Right cardiac atrium (tissue), 5 donors: ENCODE results near the gene TMEM42. TPM values are rescaled to one million over a fixed set of nuclear protein-coding genes. Genes with fewer than 3 reads are reported as not detected.
A peak's percentile ranks its signal among the peaks of the same experiment; 100 is the strongest.

Experiments used
- ATAC-seq, 2 donors: fragments of 200-7000 bp; cut with Tn5 transposase; one replicate each; pipeline versions ENCODE4 v1.8.0 to v1.9.1; 2020; ENCODE audit warnings: moderate library complexity in 2 of 2, mild to moderate bottlenecking in 1 of 2
- DNase-seq, 3 donors: peaks; one replicate each; pipeline ENCODE4 v3.0.0-alpha.2; 2020
- H3K27ac ChIP-seq: one replicate; pipeline ENCODE4 v1.5.1; 2013; ENCODE audit warnings: mild to moderate bottlenecking, low read length, control low read depth, moderate library complexity
- H3K27me3 ChIP-seq: one replicate; pipeline ENCODE4 v1.6.1; 2013; ENCODE audit not compliant: control insufficient read depth, insufficient read depth
- H3K4me1 ChIP-seq: one replicate; pipeline ENCODE4 v1.6.1; 2013; ENCODE audit warnings: low read length; ENCODE audit not compliant: control insufficient read depth, insufficient read depth
- H3K4me3 ChIP-seq: one replicate; pipeline ENCODE4 v1.5.1; 2013; ENCODE audit warnings: low read length, control low read depth
- H3K9me3 ChIP-seq: one replicate; pipeline ENCODE4 v1.6.1; 2013; ENCODE audit warnings: low read length; ENCODE audit not compliant: control insufficient read depth
- WGBS: extraction: QIAGEN DNeasy Blood & Tissue Kit; methylation state at CpG from one replicate; pipeline ENCODE4 v1.1.7; 2013; 5-methylcytosine and 5-hydroxymethylcytosine counted together
- intact Hi-C, 4 donors: fragments of 100-400 bp; cut with DNase I; formaldehyde crosslinking; loops; one replicate each; pipeline versions ENCODE4 v1.11.0 to v1.14.0; 2022 to 2023
- polyA plus RNA-seq: library from polyadenylated mRNA; stranded (reverse); fragments of 200-250 nt; gene quantifications from one replicate; pipeline ENCODE4 v1.2.3, GENCODE V29; 2013
- total RNA-seq, 4 donors: library from RNA; stranded (reverse); fragmentation: NEBNext Ultra II Directional; extraction: Animal tissue kit (Norgen Biotek cat#: 25700); gene quantifications; one replicate each; pipeline ENCODE4 v1.2.1, GENCODE V29; 2021
- donor health status: healthy with polysubstance abuse.
- donor health status: DM: no; HTN: yes; CAD: no.
- donor health status: DM: no; HTN: no; CAD: no.
- donor health status: DM: no; HTN: yes; CAD: no; lungs with severe emphysema.
- donor health status: DM: yes; HTN: yes; CAD: no.

The TMEM42 gene
- total and polyA plus RNA-seq, 5 donors = 8.4 to 13.6 (median 11.4) TPM

DNA sequence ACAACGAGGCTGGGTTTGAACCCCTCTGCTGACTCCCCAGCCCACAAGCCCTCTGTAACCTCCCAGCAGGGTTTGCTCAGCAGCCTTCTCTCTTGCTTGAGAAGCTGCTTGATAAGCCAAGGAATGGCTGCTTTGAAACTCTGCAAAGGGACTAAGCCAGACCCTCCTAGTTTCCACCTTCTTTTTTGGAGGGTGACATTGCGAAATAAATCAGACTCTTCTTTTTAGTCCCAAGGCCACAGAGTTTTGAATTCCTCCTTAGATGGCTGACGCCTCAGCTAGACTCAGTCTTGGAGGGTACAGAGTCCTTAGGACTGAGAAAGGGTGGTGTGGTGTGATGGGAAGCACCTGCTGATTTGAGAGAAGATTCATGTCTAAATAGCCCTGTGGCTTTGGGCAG lies 13.9 kb downstream of the TMEM42 start:
- DNase-seq (no peak), ATAC-seq (no peak)
- Histone ChIP-seq H3K4me3 (no peak overlapping the region), H3K9me3 (no peaks in the 10 kb centered on the region), H3K27ac (no peak overlapping the region), H3K27me3 (no peaks in the 10 kb centered on the region), H3K4me1 (no peaks in the 10 kb centered on the region)
- intact Hi-C loops = no loop called here
- WGBS = 81% methylated on average over 3 of the region's 3 CpGs

DNA sequence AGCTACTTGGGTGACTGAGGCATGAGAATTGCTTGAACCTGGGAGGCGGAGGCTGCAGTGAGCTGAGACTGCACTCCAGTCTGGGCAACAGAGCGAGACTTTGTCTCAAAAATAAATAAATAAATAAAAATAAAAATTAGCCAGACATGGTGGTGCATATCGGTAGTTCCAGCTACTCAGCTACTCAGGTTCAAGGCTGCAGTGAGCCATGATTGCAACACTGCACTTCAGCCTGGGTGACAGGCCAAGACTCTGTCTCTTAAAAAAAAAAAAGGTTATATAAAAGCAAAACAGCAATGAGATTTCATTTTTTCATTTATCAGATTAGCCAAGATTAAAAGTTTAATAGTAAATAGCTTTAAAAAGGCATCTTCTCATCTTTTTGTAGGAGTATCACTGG lies 15.6 kb downstream of the TMEM42 start:
- intact Hi-C loops = no loop called here
- no peaks in the 10 kb centered on the region for H3K9me3 ChIP-seq
- no peaks in the 10 kb centered on the region for H3K27me3 ChIP-seq
- no peak overlapping the region for H3K4me3 ChIP-seq
- WGBS = 88% methylated on average over 3 of the region's 3 CpGs
- DNase-seq (no peak), ATAC-seq (no peak)
- no peak overlapping the region for H3K27ac ChIP-seq
- no peaks in the 10 kb centered on the region for H3K4me1 ChIP-seq

DNA sequence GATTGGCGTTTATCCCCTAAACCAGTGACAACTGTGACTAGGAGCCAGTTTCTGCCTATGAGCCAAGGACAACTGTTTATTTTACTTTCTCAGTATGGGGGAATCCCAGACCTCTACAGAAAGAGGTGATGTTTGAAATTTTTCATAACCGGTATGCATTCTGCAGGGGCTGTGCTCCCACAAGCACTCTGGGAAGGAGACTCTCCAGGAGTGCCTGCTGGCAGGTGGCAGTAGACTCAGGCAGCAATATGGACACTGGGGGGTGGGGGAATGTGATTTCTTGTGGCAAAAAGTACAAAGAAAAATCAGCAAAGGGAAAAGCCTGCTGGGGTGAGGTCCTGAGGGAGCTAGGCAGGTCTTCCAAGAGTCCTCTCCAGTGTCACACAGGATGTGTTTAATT lies 18.6 kb downstream of the TMEM42 start:
- ATAC-seq = no peak
- no peak for DNase-seq
- Histone ChIP-seq H3K27ac (no peak overlapping the region), H3K4me3 (no peak overlapping the region), H3K9me3 (no peaks in the 10 kb centered on the region), H3K27me3 (no peaks in the 10 kb centered on the region), H3K4me1 (no peaks in the 10 kb centered on the region)
- intact Hi-C loops = no loop called here
- 65% methylated on average over 2 of the region's 2 CpGs for WGBS

DNA sequence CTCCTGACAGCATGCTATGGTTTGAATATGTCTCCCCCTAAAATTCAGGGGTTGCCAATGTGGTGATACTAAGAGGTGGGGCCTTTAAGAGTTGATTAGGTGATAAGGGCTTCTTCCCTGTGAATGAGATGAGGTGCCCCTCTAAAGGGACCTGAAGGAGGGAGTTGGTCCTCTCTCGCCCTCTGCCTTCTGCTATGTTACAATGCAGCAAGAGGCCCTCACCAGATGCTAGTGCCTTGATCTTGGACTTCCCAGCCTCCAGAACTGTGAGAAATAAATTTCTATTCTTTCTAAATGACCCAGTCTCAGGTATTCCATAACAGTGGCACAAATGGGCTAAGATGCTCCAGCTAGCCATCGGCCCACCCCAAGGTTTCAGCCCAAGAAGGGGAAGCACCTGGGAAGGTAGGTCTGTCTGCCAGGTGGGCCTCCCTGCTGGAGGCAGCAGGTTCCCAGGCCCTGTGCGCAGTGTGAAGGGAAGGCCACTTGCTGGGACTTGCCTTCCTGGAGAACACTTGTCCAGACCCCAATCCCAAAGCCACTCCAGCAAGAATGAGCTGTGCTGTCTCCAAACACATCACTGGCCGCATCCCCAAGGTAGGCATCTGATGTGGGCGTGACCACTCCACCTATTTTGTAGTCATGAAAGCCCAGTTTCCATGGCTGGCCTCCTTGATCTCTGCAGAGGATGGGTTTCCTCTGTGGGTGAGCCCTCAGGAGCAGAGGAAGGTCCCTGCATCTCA lies 21.7 kb downstream of the TMEM42 start:
- H3K27me3 ChIP-seq = no peaks in the 10 kb centered on the region
- no peaks in the 10 kb centered on the region for H3K9me3 ChIP-seq
- H3K4me3 ChIP-seq = no peak overlapping the region
- intact Hi-C loops = no loop called here
- H3K27ac ChIP-seq = no peak overlapping the region
- DNase-seq (no peak), ATAC-seq (no peak)
- WGBS = 93% methylated on average over 5 of the region's 5 CpGs
- H3K4me1 ChIP-seq = no peaks in the 10 kb centered on the region

GRCh38 chr3:44883999-44884431 lies 22.3 kb downstream of the TMEM42 start:
- H3K27ac ChIP-seq = no peak overlapping the region
- WGBS = 35% methylated on average over 4 of the region's 4 CpGs
- ATAC-seq (peak in 1 of 2 donors; percentile 55), DNase-seq (no peak)
- no peaks in the 10 kb centered on the region for H3K9me3 ChIP-seq
- H3K27me3 ChIP-seq = no peaks in the 10 kb centered on the region
- intact Hi-C loops = no loop called here
- no peak overlapping the region for H3K4me3 ChIP-seq
- no peaks in the 10 kb centered on the region for H3K4me1 ChIP-seq

GRCh38 chr3:44885618-44886017 lies 23.9 kb downstream of the TMEM42 start:
- no peaks in the 10 kb centered on the region for H3K9me3 ChIP-seq
- no peaks in the 10 kb centered on the region for H3K27me3 ChIP-seq
- WGBS = 54% methylated on average over 4 of the region's 4 CpGs
- DNase-seq (no peak), ATAC-seq (peak in 1 of 2 donors; percentile 34)
- H3K4me1 ChIP-seq = no peaks in the 10 kb centered on the region
- no peak overlapping the region for H3K27ac ChIP-seq
- H3K4me3 ChIP-seq = no peak overlapping the region
- intact Hi-C loops = no loop called here

DNA sequence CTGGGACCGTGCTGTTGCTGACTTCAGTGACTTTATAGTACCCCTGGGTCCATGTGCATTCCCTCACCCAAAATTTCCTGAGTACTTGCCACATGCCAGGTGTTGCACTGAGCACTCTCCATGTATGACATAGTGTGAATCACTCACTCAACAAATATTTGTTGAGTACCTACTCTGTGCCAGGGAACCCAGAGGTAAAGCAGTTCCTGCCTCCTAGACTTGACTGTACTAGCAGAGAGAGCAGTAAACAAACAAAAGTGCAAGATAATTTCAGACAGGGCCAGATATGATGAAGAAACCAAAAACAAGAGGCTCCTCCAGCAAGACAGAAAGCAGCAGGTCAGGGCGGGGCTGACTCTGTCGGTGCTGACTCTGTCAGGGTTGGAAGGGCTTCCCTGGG lies 24.8 kb downstream of the TMEM42 start:
- ATAC-seq (no peak), DNase-seq (no peak)
- H3K9me3 ChIP-seq = no peaks in the 10 kb centered on the region
- H3K27me3 ChIP-seq = no peaks in the 10 kb centered on the region
- H3K4me3 ChIP-seq = no peak overlapping the region
- intact Hi-C loops = no loop called here
- no peak overlapping the region for H3K27ac ChIP-seq
- H3K4me1 ChIP-seq = no peaks in the 10 kb centered on the region
- 59% methylated on average over 3 of the region's 3 CpGs for WGBS

DNA sequence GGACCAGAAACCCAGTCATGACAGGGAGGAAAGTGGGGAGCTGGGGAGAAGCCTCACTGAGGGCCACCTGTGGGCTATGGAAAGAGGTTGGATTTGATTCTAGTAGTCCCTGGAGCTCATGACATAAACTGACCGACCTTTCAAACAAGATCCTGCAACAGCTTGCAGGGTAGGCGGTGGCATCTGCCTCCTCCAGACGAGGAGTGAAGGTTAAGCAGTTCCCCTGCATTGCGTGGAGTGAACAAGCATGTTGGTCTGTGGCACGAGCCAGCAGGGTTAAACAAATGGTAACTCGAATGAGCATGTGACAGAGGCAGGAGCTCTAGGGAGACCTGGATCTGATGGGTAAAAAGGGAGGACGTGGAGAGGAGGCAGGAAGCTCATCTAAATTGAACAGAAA lies 25.4 kb downstream of the TMEM42 start:
- Histone ChIP-seq H3K27ac (no peak overlapping the region), H3K9me3 (no peaks in the 10 kb centered on the region), H3K4me3 (no peak overlapping the region), H3K27me3 (no peaks in the 10 kb centered on the region), H3K4me1 (no peaks in the 10 kb centered on the region)
- ATAC-seq (no peak), DNase-seq (no peak)
- 73% methylated on average over 7 of the region's 7 CpGs for WGBS
- intact Hi-C loops = no loop called here

GRCh38 chr3:44890258-44890657 lies 28.5 kb downstream of the TMEM42 start:
- Histone ChIP-seq H3K27ac (no peak overlapping the region), H3K9me3 (no peaks in the 10 kb centered on the region), H3K27me3 (no peaks in the 10 kb centered on the region), H3K4me1 (no peaks in the 10 kb centered on the region), H3K4me3 (no peak overlapping the region)
- DNase-seq = no peak
- intact Hi-C loops = no loop called here
- 40% methylated on average over 3 of the region's 3 CpGs for WGBS
- ATAC-seq = no peak

- no peak for DNase-seq
- ATAC-seq = no peak
- WGBS = 68% methylated on average over 3 of the region's 3 CpGs
- Histone ChIP-seq H3K9me3 (no peaks in the 10 kb centered on the region), H3K4me1 (no peaks in the 10 kb centered on the region), H3K27me3 (no peaks in the 10 kb centered on the region), H3K4me3 (no peak overlapping the region), H3K27ac (no peak overlapping the region)
- intact Hi-C loops = no loop called here
Observed at GRCh38 chr3:44890852-44891251, 29.1 kb downstream of the TMEM42 start.

GRCh38 chr3:44892689-44893088 lies 31.0 kb downstream of the TMEM42 start:
- Histone ChIP-seq H3K4me3 (no peak overlapping the region), H3K9me3 (no peaks in the 10 kb centered on the region)
- no peak for ATAC-seq

DNA sequence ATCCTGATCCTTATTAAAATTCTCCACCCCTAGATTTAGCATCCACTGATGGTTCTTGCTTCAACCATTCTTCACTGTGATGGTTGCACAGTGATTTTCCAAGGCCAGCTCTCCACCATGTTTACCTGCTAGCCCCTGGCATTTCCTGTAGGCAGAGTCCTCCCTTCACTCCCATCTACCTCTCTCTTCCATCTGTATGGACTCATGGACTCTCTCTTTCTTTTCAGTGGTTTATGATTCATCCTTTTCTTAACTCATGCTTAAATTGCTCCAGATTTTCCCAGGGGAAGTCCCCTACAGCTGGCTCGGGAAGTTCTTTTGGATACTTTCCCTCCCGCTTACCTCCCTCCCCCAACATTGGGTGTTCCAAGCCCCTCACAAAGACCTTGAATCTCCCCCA lies 31.4 kb downstream of the TMEM42 start:
- H3K9me3 ChIP-seq = no peaks in the 10 kb centered on the region
- intact Hi-C loops = no loop called here
- ATAC-seq (no peak), DNase-seq (no peak)
- H3K27me3 ChIP-seq = no peaks in the 10 kb centered on the region
- H3K4me1 ChIP-seq = no peaks in the 10 kb centered on the region
- no peak overlapping the region for H3K4me3 ChIP-seq
- 52% methylated on average over 2 of the region's 2 CpGs for WGBS
- H3K27ac ChIP-seq = no peak overlapping the region

More at GRCh38 chr3:44892689-44893088, 31.0 kb downstream of the TMEM42 start:
- H3K4me1 ChIP-seq = no peaks in the 10 kb centered on the region
- H3K27me3 ChIP-seq = no peaks in the 10 kb centered on the region
- DNase-seq = no peak
- 89% methylated on average over 3 of the region's 3 CpGs for WGBS
- intact Hi-C loops = no loop called here
- no peak overlapping the region for H3K27ac ChIP-seq
